TTC549 (cell line): ENCODE measurements around the gene SLC7A10.
"Not testable (repeated sequence)": the region's sequence is repeated elsewhere in the genome, so short reads cannot be mapped to it uniquely, and the experiment has no call there.

ENCODE experiments used
- FAIRE-seq: peaks from 2 replicates; lab custom pipeline; 2012; peaks lifted over from hg19 to GRCh38; lab: Jason Lieb, UNC

SLC7A10 gene

GRCh38 chr19:33215438-33216197, 10.0 kb downstream of the SLC7A10 start:
- FAIRE-seq = no peak

GRCh38 chr19:33214596-33214995, 11.1 kb downstream of the SLC7A10 start:
- no peak for FAIRE-seq

- FAIRE-seq = no peak
These were observed 13.0 kb downstream of the SLC7A10 start for GRCh38 chr19:33212436-33213172.

GRCh38 chr19:33211794-33212435, 13.7 kb downstream of the SLC7A10 start:
- FAIRE-seq = no peak

GRCh38 chr19:33210266-33210940, 15.2 kb downstream of the SLC7A10 start:
- no peak for FAIRE-seq

GRCh38 chr19:33209850-33210230, 15.8 kb downstream of the SLC7A10 start:
- not testable (repeated sequence) for FAIRE-seq

- FAIRE-seq = no peak
These were observed 16.5 kb downstream of the SLC7A10 start for GRCh38 chr19:33208904-33209849.

GRCh38 chr19:33208371-33208895, 17.2 kb downstream of the SLC7A10 start:
- FAIRE-seq = no peak

- no peak for FAIRE-seq
These were observed 17.7 kb downstream of the SLC7A10 start for GRCh38 chr19:33207903-33208302.

- no peak for FAIRE-seq
These were observed 18.5 kb downstream of the SLC7A10 start for GRCh38 chr19:33207040-33207620.

GRCh38 chr19:33206261-33207039, 19.2 kb downstream of the SLC7A10 start:
- no peak for FAIRE-seq

GRCh38 chr19:33205531-33206260, 20.0 kb downstream of the SLC7A10 start:
- FAIRE-seq = no peak

GRCh38 chr19:33205110-33205509, 20.5 kb downstream of the SLC7A10 start:
- no peak for FAIRE-seq

- no peak for FAIRE-seq
These were observed 21.3 kb downstream of the SLC7A10 start for GRCh38 chr19:33204136-33204973.

- FAIRE-seq = no peak
These were observed 22.1 kb downstream of the SLC7A10 start for GRCh38 chr19:33203529-33203928.

- FAIRE-seq = no peak
These were observed 22.8 kb downstream of the SLC7A10 start for GRCh38 chr19:33202546-33203507.

- FAIRE-seq = no peak
These were observed 23.6 kb downstream of the SLC7A10 start for GRCh38 chr19:33201886-33202545.
